OCI-LY7 (cell line): ENCODE data around the gene EFCAB7.

Experiments
- EZH2phosphoT487 ChIP-seq: fragments of 200-600 bp; sonication (generic); IDR thresholded peaks from 2 replicates; pipeline ENCODE4 v1.6.1; 2018; ENCODE audit warnings: low read depth, borderline replicate concordance, mild to moderate bottlenecking, mixed run types, antibody characterized with exemption, low read length, moderate library complexity, mixed read lengths
- TF ChIP-seq, protein P1 (sequence below): fragments of 200-600 bp; sonication (generic); conservative IDR thresholded peaks from 2 replicates; pipeline ENCODE4 v1.5.1; 2014; ENCODE audit warnings: mild to moderate bottlenecking, antibody characterized with exemption, low read length, moderate library complexity, mixed read lengths

- TF ChIP-seq, protein P1, sequence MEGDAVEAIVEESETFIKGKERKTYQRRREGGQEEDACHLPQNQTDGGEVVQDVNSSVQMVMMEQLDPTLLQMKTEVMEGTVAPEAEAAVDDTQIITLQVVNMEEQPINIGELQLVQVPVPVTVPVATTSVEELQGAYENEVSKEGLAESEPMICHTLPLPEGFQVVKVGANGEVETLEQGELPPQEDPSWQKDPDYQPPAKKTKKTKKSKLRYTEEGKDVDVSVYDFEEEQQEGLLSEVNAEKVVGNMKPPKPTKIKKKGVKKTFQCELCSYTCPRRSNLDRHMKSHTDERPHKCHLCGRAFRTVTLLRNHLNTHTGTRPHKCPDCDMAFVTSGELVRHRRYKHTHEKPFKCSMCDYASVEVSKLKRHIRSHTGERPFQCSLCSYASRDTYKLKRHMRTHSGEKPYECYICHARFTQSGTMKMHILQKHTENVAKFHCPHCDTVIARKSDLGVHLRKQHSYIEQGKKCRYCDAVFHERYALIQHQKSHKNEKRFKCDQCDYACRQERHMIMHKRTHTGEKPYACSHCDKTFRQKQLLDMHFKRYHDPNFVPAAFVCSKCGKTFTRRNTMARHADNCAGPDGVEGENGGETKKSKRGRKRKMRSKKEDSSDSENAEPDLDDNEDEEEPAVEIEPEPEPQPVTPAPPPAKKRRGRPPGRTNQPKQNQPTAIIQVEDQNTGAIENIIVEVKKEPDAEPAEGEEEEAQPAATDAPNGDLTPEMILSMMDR: no peak
- TF ChIP-seq EZH2phosphoT487: no peak
Measured at GRCh38 chr1:63621698-63622097, 98.4 kb downstream of the EFCAB7 start.
